Activated CD4-positive, alpha-beta T cell treated with anti-CD3 and anti-CD28 coated beads for 36 hours (primary cell): ENCODE results near the gene AAR2. TPM values are rescaled to one million over a fixed set of nuclear protein-coding genes. Genes with fewer than 3 reads are reported as not detected.

Experiments used
- ATAC-seq: fragments of 200-7000 bp; cut with Tn5 transposase; one replicate; pipeline ENCODE4 v1.10.0; 2021; ENCODE audit warnings: mild to moderate bottlenecking, moderate library complexity
- CTCF ChIA-PET: fragments of 350-600 bp; sonication (Branson Sonifier 250); formaldehyde crosslinking; loops from one replicate; lab custom pipeline; 2021; ENCODE audit warnings: antibody characterized with exemption; lab: Charles Lee
- POLR2A ChIA-PET: fragments of 350-600 bp; sonication (Branson Sonifier 250); formaldehyde crosslinking; loops from one replicate; lab custom pipeline; 2021; ENCODE audit warnings: antibody characterized with exemption, inconsistent platforms; lab: Charles Lee
- DNase-seq: peaks from one replicate; pipeline ENCODE4 v3.0.0-alpha.2; 2020
- H3K27ac Mint-ChIP-seq: one replicate; pipeline ENCODE4 v1.8.0; 2021; ENCODE audit warnings: mixed read lengths
- H3K27me3 Mint-ChIP-seq: one replicate; pipeline ENCODE4 v1.8.0; 2021; ENCODE audit warnings: mixed read lengths
- H3K36me3 Mint-ChIP-seq: one replicate; pipeline ENCODE4 v1.8.0; 2021; ENCODE audit warnings: low read depth, mixed read lengths
- H3K4me1 Mint-ChIP-seq: one replicate; pipeline ENCODE4 v1.8.0; 2021; ENCODE audit warnings: mixed read lengths
- H3K4me3 Mint-ChIP-seq: one replicate; pipeline ENCODE4 v1.8.0; 2021; ENCODE audit warnings: mild to moderate bottlenecking, moderate library complexity, mixed read lengths
- H3K9me3 Mint-ChIP-seq: one replicate; pipeline ENCODE4 v1.8.0; 2021; ENCODE audit warnings: low read depth, mixed read lengths
- intact Hi-C, 2 experiments: fragments of 100-400 bp; cut with DNase I in 1 of 2; cut with micrococcal nuclease in 1 of 2; formaldehyde crosslinking; loops; one replicate each; pipeline versions ENCODE4 v1.14.2 to v1.15.1; 2022 to 2024; cut with DNase I, micrococcal nuclease
- total RNA-seq, 2 experiments: library from RNA; stranded (reverse); gene quantifications; one replicate each; pipeline ENCODE4 v1.2.3, GENCODE V29; 2021

AAR2 gene
- total RNA-seq, 2 experiments from 2014 or later: 18.7 to 20.7 TPM

DNA sequence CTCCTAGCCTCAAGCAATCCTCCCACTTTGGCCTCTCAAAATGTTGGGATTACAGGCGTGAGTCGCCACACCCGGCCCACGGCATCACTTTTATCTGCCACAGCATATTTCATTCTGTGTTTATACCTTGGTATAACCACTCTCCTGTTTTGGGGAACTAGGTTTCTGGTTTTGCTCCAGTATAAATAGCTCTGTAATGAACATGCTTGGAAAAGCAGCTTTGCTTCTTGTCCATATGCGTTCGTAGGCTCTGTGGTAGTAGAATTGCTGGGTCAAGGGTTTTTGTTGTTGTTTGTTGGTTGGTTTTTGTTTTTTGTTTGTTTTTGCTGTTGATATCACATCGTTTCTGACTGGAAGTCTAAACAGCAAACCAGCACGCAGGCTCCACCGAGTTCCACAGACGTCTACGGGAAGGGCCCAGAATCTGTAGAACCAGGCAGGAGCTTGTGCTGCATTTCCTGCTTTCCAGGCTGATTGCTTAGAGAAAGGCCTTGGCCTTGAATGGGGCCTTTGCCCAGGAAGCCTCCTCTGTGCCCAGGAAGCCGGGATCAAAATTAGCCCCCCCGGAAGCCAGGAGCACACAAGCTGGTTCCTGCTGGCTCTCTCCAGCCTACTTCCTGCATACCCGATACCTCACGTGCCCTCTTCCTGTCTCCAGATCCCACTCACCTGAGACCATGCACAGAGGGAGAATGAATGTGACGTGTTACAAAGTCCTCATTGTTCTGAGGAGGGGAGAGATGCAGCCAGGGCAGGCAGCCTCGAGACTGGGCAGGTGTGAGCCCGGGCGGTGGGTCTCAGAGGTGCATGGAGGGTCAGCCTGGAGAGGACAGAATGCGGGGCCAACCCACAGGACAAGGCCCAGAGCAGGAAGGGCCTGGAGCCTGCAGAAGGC is 34.7 kb downstream of the AAR2 start:
- no peak overlapping the region for H3K27ac Mint-ChIP-seq
- ATAC-seq (no peak), DNase-seq (no peak)
- intact Hi-C loops: no loop called here
- ChIA-PET CTCF (interaction anchor here (0.5 to 1.5 kb wide), 5 partner anchors 113 to 808 kb away, joined by 3 to 4 read pairs (median 3); no protein-coding TSS in a partner anchor), POLR2A (interaction anchor here (0.7 kb wide), 1 partner anchor 248 kb away, joined by 3 read pairs; no protein-coding TSS in a partner anchor)
- H3K9me3 Mint-ChIP-seq: no peaks in the 10 kb centered on the region
- H3K27me3 Mint-ChIP-seq: peaks cover 2% of the 10 kb centered on the region
- no peak overlapping the region for H3K4me3 Mint-ChIP-seq
- H3K4me1 Mint-ChIP-seq: no peaks in the 10 kb centered on the region
- H3K36me3 Mint-ChIP-seq: no peaks in the 10 kb centered on the region

DNA sequence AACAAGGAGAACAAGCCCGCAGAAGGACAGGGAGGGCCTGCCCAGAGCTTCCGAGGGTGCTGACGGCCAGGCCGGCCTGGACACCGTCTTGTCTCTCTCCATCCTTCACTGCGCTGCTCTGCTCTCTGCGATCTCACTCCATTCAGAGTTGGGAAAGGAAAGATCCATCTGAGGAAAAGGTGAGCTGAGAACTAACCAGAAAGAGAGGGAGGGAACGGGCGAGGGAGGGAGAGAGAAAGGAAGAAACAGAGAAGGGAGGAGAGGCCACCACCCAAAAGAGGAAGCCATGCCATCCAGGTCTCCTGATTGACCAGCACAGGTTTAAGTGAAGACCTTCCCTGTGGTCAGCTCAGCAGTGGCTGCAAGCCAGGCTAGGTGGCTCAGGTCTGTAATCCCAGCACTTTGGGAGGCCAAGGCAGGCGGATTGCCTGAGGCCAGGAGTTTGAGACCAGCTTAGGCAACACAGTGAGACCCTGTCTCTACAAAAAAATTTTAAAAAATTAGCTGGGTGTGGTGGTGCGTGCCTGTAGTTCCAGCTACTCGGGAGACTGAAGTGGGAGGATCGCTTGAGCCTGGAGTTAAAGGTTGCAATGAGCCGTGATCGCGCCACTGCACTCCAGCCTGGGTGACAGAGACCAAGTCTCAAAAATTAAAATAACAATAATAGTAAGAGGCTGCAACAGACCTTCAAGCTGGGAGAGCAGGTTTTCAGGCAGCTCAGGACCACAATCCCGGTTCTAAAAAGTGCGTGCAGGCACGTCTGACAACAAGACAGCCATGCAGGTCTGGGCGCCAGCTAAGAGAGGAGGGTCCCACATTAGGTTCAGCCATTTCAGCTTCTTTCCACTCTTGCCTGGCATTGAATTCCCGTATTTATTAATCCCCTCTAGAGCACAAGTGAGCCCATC is 35.6 kb downstream of the AAR2 start:
- Mint-ChIP-seq H3K27ac (no peak overlapping the region), H3K9me3 (no peaks in the 10 kb centered on the region), H3K4me3 (no peak overlapping the region), H3K27me3 (peaks cover 2% of the 10 kb centered on the region), H3K36me3 (no peaks in the 10 kb centered on the region), H3K4me1 (no peaks in the 10 kb centered on the region)
- ATAC-seq: no peak
- ChIA-PET CTCF (interaction anchor here (0.6 to 1.5 kb wide), 4 partner anchors 98 to 809 kb away, joined by 3 read pairs; no protein-coding TSS in a partner anchor), POLR2A (no interaction called here)
- intact Hi-C loops: no loop called here
- no peak for DNase-seq

DNA sequence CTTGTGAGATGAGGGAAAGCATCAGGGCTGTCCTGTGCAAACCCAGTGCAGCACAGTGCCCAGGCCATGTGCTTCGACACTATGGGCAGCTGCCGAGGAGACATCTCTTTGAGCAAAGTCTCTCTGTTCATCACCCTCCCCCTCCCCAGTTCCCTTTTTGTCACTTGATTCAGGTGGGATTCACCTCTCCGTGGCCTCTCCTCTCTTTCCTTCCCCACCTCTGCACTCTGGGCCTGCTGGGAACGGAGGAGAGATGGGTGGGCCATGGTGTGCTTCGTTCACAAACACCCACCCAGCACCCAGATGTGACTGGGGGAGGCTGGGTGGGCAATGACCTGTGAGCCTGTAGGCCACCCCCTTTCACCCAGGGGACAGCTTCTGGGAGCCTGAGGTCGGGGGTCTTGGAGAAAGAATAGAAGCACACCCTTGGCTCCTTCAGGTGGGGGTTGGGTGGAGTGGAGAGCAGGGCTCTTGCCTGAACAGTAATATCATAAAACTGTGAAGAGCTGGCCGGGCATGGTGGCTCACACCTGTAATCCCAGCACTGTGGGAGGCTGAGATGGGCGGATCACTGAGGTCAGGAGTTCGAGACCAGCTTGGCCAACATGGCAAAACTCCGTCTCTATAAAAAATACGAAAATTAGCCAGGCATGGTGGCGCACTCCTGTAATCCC is 36.4 kb downstream of the AAR2 start:
- ATAC-seq (no peak), DNase-seq (no peak)
- Mint-ChIP-seq H3K4me1 (no peaks in the 10 kb centered on the region), H3K4me3 (no peak overlapping the region), H3K27ac (no peak overlapping the region), H3K36me3 (no peaks in the 10 kb centered on the region), H3K27me3 (peaks cover 2% of the 10 kb centered on the region), H3K9me3 (no peaks in the 10 kb centered on the region)
- intact Hi-C loops: loop anchor here in 1 of 2 experiments (1.0 kb wide), 2 partner anchors 127 to 167 kb away; no protein-coding TSS in a partner anchor
- POLR2A ChIA-PET: interaction anchor here (0.7 kb wide), 1 partner anchor 9 kb away, joined by 4 read pairs; no protein-coding TSS in a partner anchor
- CTCF ChIA-PET: interaction anchor here (0.6 to 1.5 kb wide), 7 partner anchors 23 to 190 kb away, joined by 3 to 15 read pairs (median 3); no protein-coding TSS in a partner anchor

DNA sequence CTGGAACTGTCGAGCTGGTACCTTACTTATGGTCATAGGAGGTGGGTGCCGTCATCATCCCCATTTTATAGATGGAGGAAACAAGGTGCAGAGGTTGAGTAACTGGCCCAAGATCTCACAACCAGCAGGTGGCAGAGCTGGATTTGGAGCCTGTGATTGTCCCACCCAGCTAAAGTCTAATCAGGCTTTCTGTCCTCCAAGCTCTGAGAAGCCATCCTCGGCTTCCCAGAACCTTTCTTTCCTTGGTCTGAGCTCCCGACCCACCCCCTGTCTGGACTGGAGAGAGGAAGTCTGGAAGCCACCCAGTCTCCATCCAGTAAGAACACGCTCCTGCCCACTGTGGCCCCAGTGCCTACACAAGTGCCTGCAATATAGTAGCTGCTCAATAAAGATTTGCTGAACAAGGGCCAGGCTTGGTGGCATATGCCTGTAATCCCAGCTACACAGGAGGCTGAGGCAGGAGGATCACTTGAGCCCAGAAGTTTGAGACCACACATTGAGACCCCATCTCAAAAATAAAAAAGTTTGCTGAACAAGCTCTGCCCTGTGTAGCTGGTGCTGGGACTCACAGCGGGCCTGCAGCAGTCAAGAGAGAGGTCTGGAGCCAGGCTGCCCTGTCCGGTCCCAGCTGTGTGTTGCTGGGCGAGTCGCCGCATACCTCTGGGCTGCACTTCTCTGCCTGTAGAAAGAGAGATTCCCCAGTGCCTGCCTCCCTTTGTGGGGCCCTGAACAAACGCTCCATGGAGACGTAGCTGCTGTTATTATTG is 37.3 kb downstream of the AAR2 start:
- H3K9me3 Mint-ChIP-seq: no peaks in the 10 kb centered on the region
- CTCF ChIA-PET: interaction anchor here (0.6 to 1.3 kb wide), 8 partner anchors 8 to 166 kb away, joined by 3 to 15 read pairs (median 4); no protein-coding TSS in a partner anchor
- ATAC-seq (no peak), DNase-seq (peak; percentile 42)
- POLR2A ChIA-PET: interaction anchor here (0.7 kb wide), 1 partner anchor 8 kb away, joined by 4 read pairs; no protein-coding TSS in a partner anchor
- H3K27me3 Mint-ChIP-seq: peaks cover 2% of the 10 kb centered on the region
- H3K27ac Mint-ChIP-seq: no peak overlapping the region
- no peaks in the 10 kb centered on the region for H3K36me3 Mint-ChIP-seq
- no peaks in the 10 kb centered on the region for H3K4me1 Mint-ChIP-seq
- no peak overlapping the region for H3K4me3 Mint-ChIP-seq
- intact Hi-C loops: loop anchor here (1.0 to 2.0 kb wide), 3 partner anchors 126 to 166 kb away; no protein-coding TSS in a partner anchor

DNA sequence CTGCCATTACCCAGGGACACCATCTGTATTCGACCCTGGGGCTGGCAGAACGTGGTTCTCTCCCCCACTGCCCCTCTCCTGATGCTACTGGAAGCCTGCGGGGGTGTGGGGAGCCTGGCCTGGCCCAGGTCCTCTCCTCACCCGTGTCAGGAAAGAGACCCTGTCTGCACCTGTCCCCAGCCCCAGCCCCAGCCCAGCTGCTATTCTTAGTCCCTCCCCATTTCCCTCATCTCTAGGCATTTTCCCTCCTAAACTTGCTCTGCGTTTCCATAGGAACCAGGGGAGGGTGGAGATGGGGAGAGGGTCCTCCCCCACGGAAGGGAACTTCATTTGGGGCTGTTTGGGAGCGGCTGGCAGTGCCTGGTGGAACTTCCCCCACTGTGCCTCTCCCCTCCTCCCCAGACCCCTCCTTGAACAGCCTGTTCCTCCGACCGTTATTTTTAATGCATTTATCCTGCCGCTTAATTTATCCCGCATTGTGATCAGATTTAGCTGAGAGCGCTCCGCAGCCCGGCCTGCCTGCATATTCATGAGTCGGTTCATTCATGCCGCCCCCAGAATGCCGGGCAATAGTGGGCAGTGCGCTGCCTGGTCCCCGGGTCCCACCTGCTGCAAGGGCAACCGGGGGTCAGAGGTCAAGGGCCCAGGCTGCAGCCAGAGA is 38.0 kb downstream of the AAR2 start:
- no peak for ATAC-seq
- Mint-ChIP-seq H3K27ac (no peak overlapping the region), H3K27me3 (peaks cover 2% of the 10 kb centered on the region), H3K4me1 (no peaks in the 10 kb centered on the region), H3K9me3 (no peaks in the 10 kb centered on the region), H3K4me3 (no peak overlapping the region), H3K36me3 (no peaks in the 10 kb centered on the region)
- intact Hi-C loops: loop anchor here in 1 of 2 experiments (2.0 kb wide), 1 partner anchor 164 kb away; no protein-coding TSS in a partner anchor
- CTCF ChIA-PET: interaction anchor here (0.9 to 1.3 kb wide), 4 partner anchors 14 to 165 kb away, joined by 3 to 15 read pairs (median 4); no protein-coding TSS in a partner anchor
- POLR2A ChIA-PET: no interaction called here
- no peak for DNase-seq

DNA sequence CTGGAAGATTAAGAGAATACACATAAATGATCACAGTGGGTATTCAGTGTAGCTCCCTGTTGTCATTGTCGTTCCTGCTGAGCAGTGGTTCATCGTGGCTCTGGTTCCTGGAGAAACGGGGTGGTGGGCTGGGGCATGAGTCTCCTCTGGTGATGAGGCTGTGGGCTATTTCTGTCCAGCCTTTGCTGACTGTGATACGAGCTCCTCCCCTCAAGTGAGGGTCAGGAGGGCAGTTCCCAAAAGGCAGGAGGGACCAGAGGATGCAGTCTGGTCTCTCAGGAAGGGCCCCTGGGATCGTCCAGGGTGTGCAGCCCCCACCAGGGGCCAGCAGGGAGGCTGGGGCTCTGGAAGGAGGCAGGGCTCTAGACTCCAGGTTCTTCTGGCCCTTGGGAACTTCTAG is 38.7 kb downstream of the AAR2 start:
- Mint-ChIP-seq H3K27me3 (peaks cover 2% of the 10 kb centered on the region), H3K9me3 (no peaks in the 10 kb centered on the region), H3K4me3 (no peak overlapping the region), H3K27ac (no peak overlapping the region), H3K36me3 (no peaks in the 10 kb centered on the region), H3K4me1 (no peaks in the 10 kb centered on the region)
- ATAC-seq: no peak
- intact Hi-C loops: loop anchor here in 1 of 2 experiments (2.0 kb wide), 1 partner anchor 164 kb away; no protein-coding TSS in a partner anchor
- DNase-seq: no peak
- ChIA-PET POLR2A (no interaction called here), CTCF (no interaction called here)

DNA sequence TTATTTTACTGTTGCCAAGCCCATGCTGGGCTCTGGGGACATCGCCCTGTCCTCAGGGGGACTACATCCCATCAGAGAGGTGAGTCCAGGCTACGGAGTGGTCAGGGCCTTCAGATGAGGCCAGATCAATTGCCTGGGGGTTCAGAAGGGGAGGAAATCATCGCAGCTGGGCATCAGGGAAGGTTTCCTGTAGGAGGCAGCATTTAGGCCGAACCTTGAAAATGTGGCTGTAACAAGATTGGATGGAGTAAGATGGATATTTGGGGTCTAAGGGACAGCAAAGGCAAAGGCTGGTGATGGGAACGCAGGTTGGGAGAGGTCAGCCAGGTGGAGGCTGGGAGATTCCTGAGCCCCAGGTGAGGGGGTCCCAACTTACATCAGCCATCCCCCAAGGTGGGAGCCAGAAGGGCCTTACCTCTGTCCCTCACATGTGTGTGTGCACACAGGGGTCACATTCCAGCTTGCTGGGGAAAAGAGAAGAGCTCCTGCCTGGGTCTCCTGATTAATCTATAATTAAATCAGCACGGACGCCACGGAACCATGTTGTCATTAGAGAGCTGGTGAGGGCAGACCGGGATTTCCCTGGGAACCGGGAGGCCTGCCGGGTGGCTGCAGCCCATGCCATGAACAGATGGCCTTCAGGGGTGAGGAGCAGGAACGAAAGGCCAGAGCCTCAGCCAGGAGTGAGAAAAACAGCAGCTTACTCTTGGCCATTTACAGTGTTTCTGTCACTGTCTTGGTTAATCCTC is 39.3 kb downstream of the AAR2 start:
- Mint-ChIP-seq H3K4me3 (no peak overlapping the region), H3K27me3 (peaks cover 4% of the 10 kb centered on the region), H3K27ac (no peak overlapping the region), H3K9me3 (no peaks in the 10 kb centered on the region), H3K4me1 (no peaks in the 10 kb centered on the region), H3K36me3 (no peaks in the 10 kb centered on the region)
- ChIA-PET CTCF (interaction anchor here (1.0 kb wide), 1 partner anchor 124 kb away, joined by 3 read pairs; no protein-coding TSS in a partner anchor), POLR2A (no interaction called here)
- DNase-seq: no peak
- intact Hi-C loops: loop anchor here in 1 of 2 experiments (2.0 kb wide), 1 partner anchor 163 kb away; no protein-coding TSS in a partner anchor
- ATAC-seq: no peak

DNA sequence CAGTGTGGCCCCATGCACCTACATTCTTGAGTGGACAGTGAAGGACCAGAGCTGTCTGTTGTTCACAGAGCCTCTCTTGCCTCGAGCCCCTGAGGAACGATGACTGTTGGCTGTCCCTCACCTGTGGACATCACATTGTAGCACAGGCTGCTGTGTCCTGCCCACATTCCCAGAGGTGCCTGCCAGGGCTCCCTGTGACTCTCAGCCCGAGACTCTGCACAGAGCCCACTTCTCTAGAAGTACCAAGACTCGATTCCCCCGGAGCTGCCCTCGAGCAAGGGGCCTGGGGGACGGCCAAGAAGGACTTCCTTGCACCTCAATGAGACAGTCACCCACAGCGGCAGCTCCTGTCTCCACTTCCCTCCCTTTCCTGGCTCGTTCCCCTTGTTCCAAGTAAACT is 41.3 kb downstream of the AAR2 start:
- POLR2A ChIA-PET: no interaction called here
- peaks cover 9% of the 10 kb centered on the region for H3K27me3 Mint-ChIP-seq
- intact Hi-C loops: no loop called here
- H3K27ac Mint-ChIP-seq: no peak overlapping the region
- CTCF ChIA-PET: no interaction called here
- no peaks in the 10 kb centered on the region for H3K36me3 Mint-ChIP-seq
- H3K4me1 Mint-ChIP-seq: no peaks in the 10 kb centered on the region
- DNase-seq (no peak), ATAC-seq (no peak)
- no peak overlapping the region for H3K4me3 Mint-ChIP-seq
- H3K9me3 Mint-ChIP-seq: no peaks in the 10 kb centered on the region

DNA sequence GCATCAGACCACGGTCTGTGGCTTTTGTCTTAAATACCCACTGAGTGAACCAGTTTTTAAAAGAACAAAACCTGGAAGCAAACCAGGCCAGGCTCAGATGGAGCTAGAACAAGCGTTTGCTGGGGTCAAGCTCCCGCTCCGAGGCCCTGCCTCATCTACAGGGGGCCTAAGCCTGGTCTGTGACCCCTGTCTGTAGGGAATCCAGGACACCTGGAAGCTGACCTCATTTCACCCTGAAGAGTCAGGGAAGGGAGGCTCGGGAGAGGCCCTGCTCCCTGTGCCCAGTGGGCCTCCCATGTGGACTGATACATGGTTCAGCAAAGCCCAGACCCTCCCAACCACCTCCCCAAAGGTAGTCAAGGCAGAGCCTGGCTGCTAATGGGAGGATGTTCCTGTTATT is 43.1 kb downstream of the AAR2 start:
- CTCF ChIA-PET: interaction anchor here (0.6 to 0.7 kb wide), 2 partner anchors 193 to 541 kb away, joined by 3 read pairs; no protein-coding TSS in a partner anchor
- peaks cover 11% of the 10 kb centered on the region for H3K27me3 Mint-ChIP-seq

More for the DNA sequence above, 43.1 kb downstream of the AAR2 start:
- POLR2A ChIA-PET: no interaction called here
- Mint-ChIP-seq H3K4me1 (no peaks in the 10 kb centered on the region), H3K9me3 (no peaks in the 10 kb centered on the region), H3K27ac (no peak overlapping the region), H3K36me3 (no peaks in the 10 kb centered on the region), H3K4me3 (no peak overlapping the region)
- no peak for DNase-seq
- no peak for ATAC-seq
- intact Hi-C loops: no loop called here
